ENCODE results near the gene ZNF462.

The ZNF462 gene

GRCh38 chr9:106947106-106947900 is 84.3 kb downstream of the ZNF462 start:
- Histone ChIP-seq H3K9ac (ENCODE audit: low read depth, low read length, poor library complexity, severe bottlenecking) (no peak overlapping the region), H3K9me3 (ENCODE audit: insufficient read depth, low read depth, low read length) (no peaks in the 10 kb centered on the region), H3K4me1 (ENCODE audit: insufficient read depth, low read length, poor library complexity, severe bottlenecking) (no peaks in the 10 kb centered on the region), H3K27me3 (ENCODE audit: insufficient read depth, low read length, poor library complexity, severe bottlenecking) (no peaks in the 10 kb centered on the region), H2AFZ (ENCODE audit: low read length) (no peak overlapping the region), H3K4me3 (ENCODE audit: low read length, poor library complexity, severe bottlenecking) (no peak overlapping the region), H3K36me3 (ENCODE audit: insufficient read depth, low read length) (peaks cover 7% of the 10 kb centered on the region; the same call in 1 of the 2 replicates), H3K4me2 (ENCODE audit: low read depth, low read length, poor library complexity, severe bottlenecking) (no peak overlapping the region), H3K9me2 (replicated peaks; ENCODE audit: low read depth, low read length) (no peaks in the 10 kb centered on the region), H3F3A (ENCODE audit: low read depth) (no peaks in the 10 kb centered on the region), H3K79me2 (ENCODE audit: insufficient read depth, low read length) (no peaks in the 10 kb centered on the region), H4K20me1 (ENCODE audit: insufficient read depth, low read length, poor library complexity, severe bottlenecking) (no peaks in the 10 kb centered on the region)
- no peak for TF ChIP-seq EZH2phosphoT487 (IDR thresholded peaks at IDR 0.05; ENCODE audit: borderline replicate concordance)
- TF ChIP-seq CTCF (conservative IDR thresholded peaks at IDR 0.05; ENCODE audit: low read length) = no peak

GRCh38 chr9:106953174-106953573 is 90.2 kb downstream of the ZNF462 start:
- H3K4me3 ChIP-seq (ENCODE audit: low read length, poor library complexity, severe bottlenecking) = no peak overlapping the region
- no peaks in the 10 kb centered on the region for H3F3A ChIP-seq (ENCODE audit: low read depth)
- no peaks in the 10 kb centered on the region for H3K79me2 ChIP-seq (ENCODE audit: insufficient read depth, low read length)
- no peak overlapping the region for H2AFZ ChIP-seq (ENCODE audit: low read length)
- no peak overlapping the region for H3K9ac ChIP-seq (ENCODE audit: low read depth, low read length, poor library complexity, severe bottlenecking)
- TF ChIP-seq EZH2phosphoT487 (IDR thresholded peaks at IDR 0.05; ENCODE audit: borderline replicate concordance) (no peak), CTCF (conservative IDR thresholded peaks at IDR 0.05; ENCODE audit: low read length) (no peak)
- no peak overlapping the region for H3K4me2 ChIP-seq (ENCODE audit: low read depth, low read length, poor library complexity, severe bottlenecking)
- no peaks in the 10 kb centered on the region for H3K9me3 ChIP-seq (ENCODE audit: insufficient read depth, low read depth, low read length)
- no peaks in the 10 kb centered on the region for H4K20me1 ChIP-seq (ENCODE audit: insufficient read depth, low read length, poor library complexity, severe bottlenecking)
- H3K27me3 ChIP-seq (ENCODE audit: insufficient read depth, low read length, poor library complexity, severe bottlenecking) = no peaks in the 10 kb centered on the region
- H3K9me2 ChIP-seq (replicated peaks; ENCODE audit: low read depth, low read length) = no peaks in the 10 kb centered on the region
- no peaks in the 10 kb centered on the region for H3K36me3 ChIP-seq (ENCODE audit: insufficient read depth, low read length)
- H3K4me1 ChIP-seq (ENCODE audit: insufficient read depth, low read length, poor library complexity, severe bottlenecking) = no peaks in the 10 kb centered on the region

GRCh38 chr9:106954558-106954957 is 91.6 kb downstream of the ZNF462 start:
- Histone ChIP-seq H4K20me1 (ENCODE audit: insufficient read depth, low read length, poor library complexity, severe bottlenecking) (no peaks in the 10 kb centered on the region), H3K4me1 (ENCODE audit: insufficient read depth, low read length, poor library complexity, severe bottlenecking) (no peaks in the 10 kb centered on the region), H3K27me3 (ENCODE audit: insufficient read depth, low read length, poor library complexity, severe bottlenecking) (no peaks in the 10 kb centered on the region), H3F3A (ENCODE audit: low read depth) (no peaks in the 10 kb centered on the region), H3K9me2 (replicated peaks; ENCODE audit: low read depth, low read length) (no peaks in the 10 kb centered on the region), H3K4me3 (ENCODE audit: low read length, poor library complexity, severe bottlenecking) (no peak overlapping the region), H3K36me3 (ENCODE audit: insufficient read depth, low read length) (no peaks in the 10 kb centered on the region), H3K9me3 (ENCODE audit: insufficient read depth, low read depth, low read length) (no peaks in the 10 kb centered on the region), H3K79me2 (ENCODE audit: insufficient read depth, low read length) (no peaks in the 10 kb centered on the region), H3K4me2 (ENCODE audit: low read depth, low read length, poor library complexity, severe bottlenecking) (no peak overlapping the region), H3K9ac (ENCODE audit: low read depth, low read length, poor library complexity, severe bottlenecking) (no peak overlapping the region), H2AFZ (ENCODE audit: low read length) (no peak overlapping the region)
- TF ChIP-seq CTCF (conservative IDR thresholded peaks at IDR 0.05; ENCODE audit: low read length) (no peak), EZH2phosphoT487 (IDR thresholded peaks at IDR 0.05; ENCODE audit: borderline replicate concordance) (no peak)

All from Loucy (cell line).